ENCODE data around the gene RABGAP1.

RABGAP1 gene

GRCh38 chr9:122944960-122945888 is 4.4 kb downstream of the RABGAP1 start:
- in situ Hi-C loops (cut with HindIII; ENCODE audit: low sequenced_read_pairs) = no loop called here

GRCh38 chr9:122946461-122947005 is 5.7 kb downstream of the RABGAP1 start:
- in situ Hi-C loops (cut with HindIII; ENCODE audit: low sequenced_read_pairs) = no loop called here

- in situ Hi-C loops (cut with HindIII; ENCODE audit: low sequenced_read_pairs) = no loop called here
Measured at GRCh38 chr9:122948313-122948712, 7.5 kb downstream of the RABGAP1 start.

GRCh38 chr9:122949696-122950095 is 8.9 kb downstream of the RABGAP1 start:
- in situ Hi-C loops (cut with HindIII; ENCODE audit: low sequenced_read_pairs) = no loop called here

GRCh38 chr9:122950263-122950662 is 9.4 kb downstream of the RABGAP1 start:
- in situ Hi-C loops (cut with HindIII; ENCODE audit: low sequenced_read_pairs) = no loop called here

GRCh38 chr9:122951056-122951455 is 10.2 kb downstream of the RABGAP1 start:
- in situ Hi-C loops (cut with HindIII; ENCODE audit: low sequenced_read_pairs) = no loop called here

GRCh38 chr9:122954253-122954691 is 13.5 kb downstream of the RABGAP1 start:
- in situ Hi-C loops (cut with HindIII; ENCODE audit: low sequenced_read_pairs) = no loop called here

GRCh38 chr9:122955961-122956360 is 15.1 kb downstream of the RABGAP1 start:
- in situ Hi-C loops (cut with HindIII; ENCODE audit: low sequenced_read_pairs) = no loop called here

GRCh38 chr9:122961139-122961538 is 20.3 kb downstream of the RABGAP1 start:
- in situ Hi-C loops (cut with HindIII; ENCODE audit: low sequenced_read_pairs) = no loop called here

- in situ Hi-C loops (cut with HindIII; ENCODE audit: low sequenced_read_pairs) = no loop called here
Measured at GRCh38 chr9:122975196-122975595, 34.4 kb downstream of the RABGAP1 start.

GRCh38 chr9:122978601-122979000 is 37.8 kb downstream of the RABGAP1 start:
- in situ Hi-C loops (cut with HindIII; ENCODE audit: low sequenced_read_pairs) = no loop called here

- in situ Hi-C loops (cut with HindIII; ENCODE audit: low sequenced_read_pairs) = no loop called here
Measured at GRCh38 chr9:122986010-122986409, 45.2 kb downstream of the RABGAP1 start.

GRCh38 chr9:122988141-122988540 is 47.3 kb downstream of the RABGAP1 start:
- in situ Hi-C loops (cut with HindIII; ENCODE audit: low sequenced_read_pairs) = no loop called here

- in situ Hi-C loops (cut with HindIII; ENCODE audit: low sequenced_read_pairs) = no loop called here
Measured at GRCh38 chr9:122988920-122989621, 48.3 kb downstream of the RABGAP1 start.

- in situ Hi-C loops (cut with HindIII; ENCODE audit: low sequenced_read_pairs) = no loop called here
Measured at GRCh38 chr9:122991370-122991830, 50.6 kb downstream of the RABGAP1 start.

GRCh38 chr9:122996586-122996985 is 55.8 kb downstream of the RABGAP1 start:
- in situ Hi-C loops (cut with HindIII; ENCODE audit: low sequenced_read_pairs) = no loop called here

GRCh38 chr9:122998448-122998847 is 57.6 kb downstream of the RABGAP1 start:
- in situ Hi-C loops (cut with HindIII; ENCODE audit: low sequenced_read_pairs) = no loop called here

- in situ Hi-C loops (cut with HindIII; ENCODE audit: low sequenced_read_pairs) = no loop called here
Measured at GRCh38 chr9:123000371-123001068, 59.7 kb downstream of the RABGAP1 start.

- in situ Hi-C loops (cut with HindIII; ENCODE audit: low sequenced_read_pairs) = no loop called here
Measured at GRCh38 chr9:123002754-123003153, 61.9 kb downstream of the RABGAP1 start.

- in situ Hi-C loops (cut with HindIII; ENCODE audit: low sequenced_read_pairs) = no loop called here
Measured at GRCh38 chr9:123003466-123003865, 62.6 kb downstream of the RABGAP1 start.

GRCh38 chr9:123005964-123006363 is 65.1 kb downstream of the RABGAP1 start:
- in situ Hi-C loops (cut with HindIII; ENCODE audit: low sequenced_read_pairs) = no loop called here
